Activated naive CD4-positive, alpha-beta T cell treated with anti-CD3 and anti-CD28 coated beads for 36 hours (primary cell): ENCODE results near the gene PRCC. TPM values are rescaled to one million over a fixed set of nuclear protein-coding genes. Genes with fewer than 3 reads are reported as not detected.
"Not testable (repeated sequence)": the region's sequence is repeated elsewhere in the genome, so short reads cannot be mapped to it uniquely, and the experiment has no call there.

Experiments used
- CTCF ChIA-PET: fragments of 350-600 bp; sonication (Branson Sonifier 250); formaldehyde crosslinking; loops from one replicate; lab custom pipeline; 2021; ENCODE audit warnings: antibody characterized with exemption; lab: Charles Lee
- DNase-seq: peaks from one replicate; pipeline ENCODE4 v3.0.0-alpha.2; 2020
- H3K27ac Mint-ChIP-seq: one replicate; pipeline ENCODE4 v1.8.0; 2021; ENCODE audit warnings: mild to moderate bottlenecking, mixed read lengths
- H3K27me3 Mint-ChIP-seq: one replicate; pipeline ENCODE4 v1.8.0; 2021; ENCODE audit warnings: low read depth, mixed read lengths
- H3K36me3 Mint-ChIP-seq: one replicate; pipeline ENCODE4 v1.8.0; 2021; ENCODE audit warnings: low read depth, mixed read lengths
- H3K4me1 Mint-ChIP-seq: one replicate; pipeline ENCODE4 v1.8.0; 2021; ENCODE audit warnings: low read depth, mixed read lengths
- H3K4me3 Mint-ChIP-seq: one replicate; pipeline ENCODE4 v1.8.0; 2021; ENCODE audit warnings: mild to moderate bottlenecking, moderate library complexity, mixed read lengths
- H3K9me3 Mint-ChIP-seq: one replicate; pipeline ENCODE4 v1.8.0; 2021; ENCODE audit warnings: mixed read lengths
- intact Hi-C: fragments of 100-400 bp; cut with micrococcal nuclease; formaldehyde crosslinking; loops from one replicate; pipeline ENCODE4 v1.15.1; 2023
- total RNA-seq, 2 experiments: library from RNA; stranded (reverse); gene quantifications; one replicate each; pipeline ENCODE4 v1.2.3, GENCODE V29; 2021

The PRCC gene
- total RNA-seq, 2 experiments from 2014 or later, result 55.2 to 55.8 TPM

- CTCF ChIA-PET, result interaction anchor here (1.2 to 4.0 kb wide), 3 partner anchors 9 to 24 kb away, joined by 5 to 48 read pairs (median 6); partner anchors contain the start of genes ISG20L2, METTL25B and MRPL24
- Mint-ChIP-seq H3K36me3 (peaks cover 29% of the 10 kb centered on the region), H3K4me1 (peaks cover 28% of the 10 kb centered on the region), H3K9me3 (no peaks in the 10 kb centered on the region), H3K27ac (peak overlapping the region; percentile 88), H3K4me3 (peak overlapping the region; percentile 86), H3K27me3 (no peaks in the 10 kb centered on the region)
- intact Hi-C loops, result loop anchor here (1.0 kb wide), 4 partner anchors 11 to 64 kb away; partner anchors contain the start of genes ISG20L2, METTL25B, MRPL24 and PRCC
- peak; percentile 98 for DNase-seq
Measured at GRCh38 chr1:156751757-156752481, 15.4 kb upstream of the PRCC start.

GRCh38 chr1:156752843-156753482 is 14.4 kb upstream of the PRCC start:
- intact Hi-C loops, result no loop called here

DNA sequence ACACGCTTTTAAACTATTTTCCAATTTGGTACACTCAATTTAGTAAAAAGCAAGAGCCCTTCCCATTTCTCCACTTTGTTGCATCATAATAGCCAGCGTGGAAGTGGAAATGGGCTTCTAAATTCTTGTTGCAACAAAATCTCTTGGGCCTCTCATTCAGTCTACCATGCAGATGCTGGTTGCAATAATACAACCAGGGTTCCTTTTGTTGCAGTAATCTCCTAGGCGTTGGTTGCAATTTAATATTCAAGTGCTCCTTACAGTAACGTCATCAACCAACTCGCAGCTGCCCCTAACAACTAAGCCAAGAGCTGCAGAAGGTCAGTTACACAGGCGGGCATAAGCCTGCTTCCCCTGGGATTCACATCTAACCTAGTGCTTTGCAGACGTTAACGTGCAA is 13.1 kb upstream of the PRCC start:
- DNase-seq, result no peak
- H3K4me1 Mint-ChIP-seq, result peaks cover 9% of the 10 kb centered on the region
- no peak overlapping the region for H3K27ac Mint-ChIP-seq
- peaks cover 14% of the 10 kb centered on the region for H3K36me3 Mint-ChIP-seq
- intact Hi-C loops, result no loop called here
- CTCF ChIA-PET, result no interaction called here
- H3K4me3 Mint-ChIP-seq, result no peak overlapping the region
- no peaks in the 10 kb centered on the region for H3K9me3 Mint-ChIP-seq
- H3K27me3 Mint-ChIP-seq, result no peaks in the 10 kb centered on the region

More at GRCh38 chr1:156752843-156753482, 14.4 kb upstream of the PRCC start:
- no peak for DNase-seq
- CTCF ChIA-PET, result interaction anchor here (1.2 to 4.0 kb wide), 3 partner anchors 8 to 25 kb away, joined by 5 to 48 read pairs (median 6); partner anchors contain the start of genes ISG20L2, METTL25B and MRPL24
- no peaks in the 10 kb centered on the region for H3K9me3 Mint-ChIP-seq
- peaks cover 20% of the 10 kb centered on the region for H3K4me1 Mint-ChIP-seq
- peaks cover 26% of the 10 kb centered on the region for H3K36me3 Mint-ChIP-seq
- H3K27me3 Mint-ChIP-seq, result no peaks in the 10 kb centered on the region
- H3K4me3 Mint-ChIP-seq, result peak overlapping the region; percentile 86
- no peak overlapping the region for H3K27ac Mint-ChIP-seq

DNA sequence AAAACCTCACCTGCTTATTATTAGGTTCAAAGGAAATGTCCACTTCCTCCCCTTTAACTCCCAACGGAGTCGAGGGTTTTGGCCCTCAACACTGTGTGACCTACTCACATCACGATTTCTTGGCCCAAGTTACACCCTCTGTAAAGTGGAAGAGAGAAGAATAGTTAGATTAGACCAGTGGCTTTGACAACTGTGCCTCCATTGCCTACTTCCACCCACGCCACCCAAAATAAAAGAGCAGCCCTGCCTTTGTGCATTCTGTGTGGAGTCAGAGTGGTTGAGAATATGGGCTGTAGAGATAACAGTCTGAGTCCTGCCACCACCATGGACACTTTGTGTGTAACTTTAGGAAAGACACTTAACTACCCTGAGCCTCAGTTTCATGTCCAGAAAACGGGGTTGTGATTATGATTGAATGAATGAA is 11.8 kb upstream of the PRCC start:
- peaks cover 8% of the 10 kb centered on the region for H3K4me1 Mint-ChIP-seq
- peaks cover 1% of the 10 kb centered on the region for H3K36me3 Mint-ChIP-seq
- H3K9me3 Mint-ChIP-seq, result no peaks in the 10 kb centered on the region
- H3K4me3 Mint-ChIP-seq, result no peak overlapping the region
- no peaks in the 10 kb centered on the region for H3K27me3 Mint-ChIP-seq
- CTCF ChIA-PET, result interaction anchor here (1.0 to 2.1 kb wide), 4 partner anchors 49 to 104 kb away, joined by 3 to 7 read pairs (median 3); no protein-coding TSS in a partner anchor
- DNase-seq, result no peak
- no peak overlapping the region for H3K27ac Mint-ChIP-seq
- intact Hi-C loops, result no loop called here

DNA sequence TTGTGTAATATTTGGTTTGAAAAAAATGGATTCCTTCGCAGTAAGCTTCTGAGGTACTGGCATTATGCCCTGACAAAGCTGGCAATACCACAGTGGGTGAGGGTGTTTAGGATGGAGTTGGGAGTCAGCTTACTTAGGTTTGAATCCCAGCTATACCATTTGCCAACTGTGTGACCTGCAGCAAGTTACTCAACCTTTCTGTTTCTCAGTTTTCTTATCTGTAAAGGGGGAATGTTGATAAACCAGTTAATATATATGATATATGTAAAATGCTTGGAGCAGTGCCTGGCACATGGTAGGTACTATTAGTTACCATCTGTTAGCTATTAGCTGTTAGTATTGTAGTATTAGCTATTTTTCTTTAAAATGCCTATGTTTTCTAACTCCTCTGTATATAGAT is 11.0 kb upstream of the PRCC start:
- intact Hi-C loops, result no loop called here

DNA sequence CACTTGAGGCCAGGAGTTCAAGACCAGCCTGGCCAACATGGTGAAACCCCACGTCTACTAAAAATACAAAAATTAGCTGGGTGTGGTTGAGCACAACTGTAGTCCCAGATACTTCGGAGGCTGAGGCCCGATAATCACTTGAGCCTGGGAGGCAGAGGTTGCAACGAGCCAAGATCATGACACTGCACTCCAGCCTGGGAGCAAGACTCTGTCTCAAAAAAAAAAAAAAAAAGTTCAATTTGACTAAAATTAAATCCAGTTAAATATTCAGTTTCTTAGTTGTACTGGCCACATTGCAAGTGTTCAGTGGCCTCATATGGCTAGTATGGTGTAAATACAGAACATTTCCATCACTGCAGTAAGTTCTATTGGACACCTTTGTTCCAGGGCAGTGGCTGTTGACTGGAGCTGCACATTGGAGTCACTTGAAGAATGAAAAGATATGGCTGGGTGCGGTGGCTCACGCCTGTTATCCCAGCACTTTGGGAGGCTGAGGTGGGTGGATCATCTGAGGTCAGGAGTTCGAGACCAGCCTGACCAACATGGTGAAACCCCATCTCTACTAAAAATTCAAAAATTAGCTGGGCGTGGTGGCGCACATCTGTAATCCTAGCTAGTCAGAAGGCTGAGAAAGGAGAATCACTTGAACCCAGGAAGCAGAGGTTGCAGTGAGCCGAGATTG is 9.6 kb upstream of the PRCC start:
- H3K4me1 Mint-ChIP-seq, DNase-seq, H3K27me3 Mint-ChIP-seq, intact Hi-C loops, H3K9me3 Mint-ChIP-seq, H3K27ac Mint-ChIP-seq, H3K36me3 Mint-ChIP-seq, H3K4me3 Mint-ChIP-seq: not testable (repeated sequence)
- CTCF ChIA-PET, result interaction anchor here (0.6 to 2.1 kb wide), 2 partner anchors 15 to 68 kb away, joined by 3 to 7 read pairs; no protein-coding TSS in a partner anchor

More for the DNA sequence above, 11.0 kb upstream of the PRCC start:
- H3K4me3 Mint-ChIP-seq, result no peak overlapping the region
- no peak overlapping the region for H3K27ac Mint-ChIP-seq
- H3K9me3 Mint-ChIP-seq, result no peaks in the 10 kb centered on the region
- no peaks in the 10 kb centered on the region for H3K27me3 Mint-ChIP-seq
- CTCF ChIA-PET, result interaction anchor here (0.5 to 2.1 kb wide), 10 partner anchors 9 to 288 kb away, joined by 3 to 9 read pairs (median 4); no protein-coding TSS in a partner anchor
- no peaks in the 10 kb centered on the region for H3K36me3 Mint-ChIP-seq
- no peak for DNase-seq
- peaks cover 8% of the 10 kb centered on the region for H3K4me1 Mint-ChIP-seq

DNA sequence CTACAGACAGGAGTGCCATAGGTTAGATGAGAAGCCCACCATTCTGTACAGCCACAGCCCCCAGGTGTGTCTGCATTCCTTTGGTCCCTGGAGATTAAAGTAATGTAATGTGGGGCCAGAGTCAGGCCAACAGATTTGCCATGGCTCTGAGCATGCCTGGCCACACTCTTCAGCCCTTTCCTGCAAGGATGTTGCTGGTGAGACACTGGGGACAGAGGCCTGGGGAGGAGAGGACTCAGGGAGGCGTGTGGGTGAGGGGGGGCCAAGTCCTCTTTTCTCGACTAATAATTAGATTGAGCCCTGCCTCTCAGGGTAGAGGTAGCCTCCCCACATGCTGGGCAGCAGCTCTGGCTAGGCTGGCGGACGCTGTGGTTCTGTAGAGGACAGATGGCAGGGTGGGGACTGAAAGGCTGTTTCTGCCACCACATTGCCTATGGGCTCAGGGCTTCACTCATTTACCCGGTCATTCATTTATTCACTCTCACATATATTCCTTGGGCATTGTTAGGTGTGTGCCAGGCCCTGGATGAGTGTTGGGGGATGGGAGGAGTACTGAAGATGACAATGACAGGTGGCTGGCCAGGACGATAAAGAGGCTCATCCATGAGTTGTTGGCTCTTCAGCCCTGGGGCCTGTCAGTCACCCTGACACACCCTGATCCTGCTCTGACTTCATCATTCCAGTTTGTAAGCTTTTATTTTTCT is 7.1 kb upstream of the PRCC start:
- DNase-seq, result no peak
- H3K4me1 Mint-ChIP-seq, result no peaks in the 10 kb centered on the region
- H3K4me3 Mint-ChIP-seq, result no peak overlapping the region
- H3K9me3 Mint-ChIP-seq, result no peaks in the 10 kb centered on the region
- intact Hi-C loops, result no loop called here
- H3K27me3 Mint-ChIP-seq, result no peaks in the 10 kb centered on the region
- CTCF ChIA-PET, result interaction anchor here (1.3 to 1.5 kb wide), 2 partner anchors 8 to 34 kb away, joined by 6 to 7 read pairs; no protein-coding TSS in a partner anchor
- no peak overlapping the region for H3K27ac Mint-ChIP-seq
- no peaks in the 10 kb centered on the region for H3K36me3 Mint-ChIP-seq

DNA sequence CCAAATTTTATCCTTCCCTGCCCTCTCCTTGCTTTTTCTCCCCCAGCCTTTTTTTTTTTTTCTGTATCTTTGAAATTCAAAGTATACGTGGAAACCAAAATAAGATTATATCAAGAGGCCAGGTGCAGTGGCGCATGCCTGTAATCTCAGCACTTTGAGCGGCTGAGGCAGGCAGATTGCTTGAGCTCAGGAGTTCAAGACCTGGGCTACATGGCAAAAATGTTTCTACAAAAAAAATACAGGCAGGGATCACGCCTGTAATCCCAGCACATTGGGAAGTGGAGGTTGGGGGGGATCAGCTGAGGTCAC is 6.6 kb upstream of the PRCC start:
- DNase-seq, result no peak
- intact Hi-C loops, result no loop called here
- CTCF ChIA-PET, result interaction anchor here (0.8 to 1.5 kb wide), 3 partner anchors 9 to 34 kb away, joined by 3 to 7 read pairs (median 6); partner anchors contain the start of gene MRPL24
- no peaks in the 10 kb centered on the region for H3K9me3 Mint-ChIP-seq
- no peaks in the 10 kb centered on the region for H3K36me3 Mint-ChIP-seq
- no peak overlapping the region for H3K4me3 Mint-ChIP-seq
- H3K4me1 Mint-ChIP-seq, result no peaks in the 10 kb centered on the region
- no peaks in the 10 kb centered on the region for H3K27me3 Mint-ChIP-seq
- no peak overlapping the region for H3K27ac Mint-ChIP-seq

DNA sequence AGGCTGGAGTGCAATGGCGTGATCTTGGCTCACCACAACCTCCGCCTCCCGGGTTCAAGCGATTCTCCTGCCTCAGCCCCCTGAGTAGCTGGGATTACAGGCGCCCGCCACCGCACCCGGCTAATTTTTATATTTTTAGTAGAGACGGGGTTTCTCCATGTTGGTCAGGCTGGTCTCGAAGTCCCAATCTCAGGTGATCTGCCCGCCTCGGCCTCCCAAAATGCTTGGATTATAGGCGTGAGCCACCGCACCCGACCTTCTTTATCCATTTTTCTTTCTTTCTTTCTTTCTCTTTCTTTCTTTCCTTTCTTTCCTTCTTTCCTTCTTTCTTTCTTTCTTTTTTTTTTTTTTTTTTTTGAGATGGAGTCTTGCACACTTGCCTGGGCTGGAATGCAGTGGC is 2.2 kb upstream of the PRCC start:
- intact Hi-C loops, H3K27ac Mint-ChIP-seq, H3K27me3 Mint-ChIP-seq, H3K9me3 Mint-ChIP-seq, H3K4me3 Mint-ChIP-seq, DNase-seq: not testable (repeated sequence)
- CTCF ChIA-PET, result interaction anchor here (8.7 kb wide), 1 partner anchor 38 kb away, joined by 124 read pairs; the partner anchor contains the start of genes ISG20L2 and METTL25B
- Mint-ChIP-seq H3K36me3 (peaks cover 12% of the 10 kb centered on the region), H3K4me1 (peaks cover 23% of the 10 kb centered on the region)

GRCh38 chr1:156765666-156766065 is 1.7 kb upstream of the PRCC start:
- CTCF ChIA-PET, result interaction anchor here (0.5 to 8.7 kb wide), 2 partner anchors 39 to 310 kb away, joined by 6 to 124 read pairs; partner anchors contain the start of genes ISG20L2 and METTL25B
- Mint-ChIP-seq H3K27me3 (no peaks in the 10 kb centered on the region), H3K4me3 (no peak overlapping the region), H3K9me3 (no peaks in the 10 kb centered on the region), H3K27ac (no peak overlapping the region), H3K4me1 (peaks cover 28% of the 10 kb centered on the region), H3K36me3 (peaks cover 14% of the 10 kb centered on the region)
- no peak for DNase-seq
- intact Hi-C loops, result loop anchor here (2.0 kb wide), 2 partner anchors 373 to 427 kb away; partner anchors contain the start of genes CCT3, ETV3 and TSACC
